Upper lobe of right lung (tissue), 1 donor: ENCODE data around the gene SLC35B2. TPM values are rescaled to one million over a fixed set of nuclear protein-coding genes. Genes with fewer than 3 reads are reported as not detected.

Source experiments
- ATAC-seq: fragments of 200-7000 bp; cut with Tn5 transposase; one replicate; pipeline ENCODE4 v1.9.1; 2020; ENCODE audit warnings: mild to moderate bottlenecking, moderate library complexity
- DNase-seq: peaks from one replicate; pipeline ENCODE4 v3.0.0-alpha.2; 2020
- H3K27ac ChIP-seq: fragments of 200-600 bp; one replicate; pipeline ENCODE4 v1.8.0; 2022
- H3K27me3 ChIP-seq: fragments of 200-600 bp; one replicate; pipeline ENCODE4 v1.8.0; 2022; ENCODE audit warnings: mild to moderate bottlenecking
- H3K36me3 ChIP-seq: fragments of 200-600 bp; one replicate; pipeline ENCODE4 v1.8.0; 2022
- H3K4me1 ChIP-seq: fragments of 200-600 bp; one replicate; pipeline ENCODE4 v1.8.0; 2022
- H3K4me3 ChIP-seq: fragments of 200-600 bp; one replicate; pipeline ENCODE4 v1.8.0; 2022; ENCODE audit warnings: mild to moderate bottlenecking
- H3K9me3 ChIP-seq: fragments of 200-600 bp; one replicate; pipeline ENCODE4 v1.8.0; 2022
- intact Hi-C: fragments of 100-400 bp; cut with DNase I; formaldehyde crosslinking; loops from one replicate; pipeline ENCODE4 v1.11.0; 2022
- total RNA-seq: library from RNA; stranded (reverse); fragmentation: NEBNext Ultra II Directional; extraction: Animal tissue kit (Norgen Biotek cat#: 25700); gene quantifications from one replicate; pipeline ENCODE4 v1.2.1, GENCODE V29; 2021
- TF ChIP-seq, protein P1 (sequence below): fragments of 200-600 bp; IDR thresholded peaks from one replicate; pipeline ENCODE4 v1.8.0; 2022; ENCODE audit warnings: antibody characterized with exemption
- donor health status: DM: no; HTN: yes; CAD: no; lungs with severe emphysema.

SLC35B2 gene
- total RNA-seq, 1 donor from 2014 or later = 32.3 TPM

DNA sequence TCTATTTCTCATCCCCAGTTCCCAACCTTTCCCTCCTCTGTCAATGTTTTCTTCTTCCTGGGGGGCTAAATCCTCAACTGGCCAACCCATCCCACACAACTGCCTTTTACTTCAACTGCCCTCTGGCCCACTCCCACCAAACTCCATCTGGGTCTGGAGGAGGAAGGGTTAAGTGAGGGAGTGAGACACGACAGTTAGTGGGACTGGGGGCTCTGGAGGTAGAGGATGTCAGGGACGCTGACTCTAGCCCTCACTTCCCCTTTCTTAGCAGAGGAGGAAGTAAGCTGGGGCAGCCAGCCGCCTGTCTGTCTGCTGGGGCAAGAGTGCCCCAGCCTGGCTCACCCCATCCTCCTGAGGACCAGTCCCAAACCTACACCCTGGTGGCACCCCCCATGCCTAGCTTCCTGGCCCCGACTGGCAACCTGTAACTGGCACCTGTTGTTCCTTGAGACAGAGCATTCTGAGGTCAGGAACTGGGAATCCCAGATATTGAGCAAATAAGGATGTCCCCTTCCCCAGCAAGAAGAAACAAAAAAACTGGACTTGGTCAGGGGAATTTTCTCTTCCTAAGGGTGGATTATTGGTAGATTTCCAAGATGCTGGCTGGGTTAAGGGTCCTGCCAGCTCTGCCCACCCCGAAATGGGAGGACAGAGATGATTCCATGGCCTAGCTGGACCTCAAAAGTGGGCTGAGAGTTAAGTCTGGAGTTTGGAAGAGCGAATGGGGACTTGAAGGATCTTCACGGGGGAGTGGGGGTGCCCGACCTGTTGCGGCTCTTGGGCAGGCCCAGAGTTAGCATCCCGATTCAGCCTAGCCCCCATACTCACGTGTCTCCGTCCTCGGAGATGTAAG is 7.1 kb upstream of the SLC35B2 start:
- H3K4me1 ChIP-seq = peaks cover 28% of the 10 kb centered on the region
- H3K27ac ChIP-seq = peak overlapping the region; percentile 87
- peak; percentile 79 for DNase-seq
- H3K27me3 ChIP-seq = no peaks in the 10 kb centered on the region
- peaks cover 8% of the 10 kb centered on the region for H3K36me3 ChIP-seq
- peak; percentile 61 for ATAC-seq
- intact Hi-C loops = no loop called here
- H3K4me3 ChIP-seq = peak overlapping the region; percentile 89
- TF ChIP-seq, protein P1, sequence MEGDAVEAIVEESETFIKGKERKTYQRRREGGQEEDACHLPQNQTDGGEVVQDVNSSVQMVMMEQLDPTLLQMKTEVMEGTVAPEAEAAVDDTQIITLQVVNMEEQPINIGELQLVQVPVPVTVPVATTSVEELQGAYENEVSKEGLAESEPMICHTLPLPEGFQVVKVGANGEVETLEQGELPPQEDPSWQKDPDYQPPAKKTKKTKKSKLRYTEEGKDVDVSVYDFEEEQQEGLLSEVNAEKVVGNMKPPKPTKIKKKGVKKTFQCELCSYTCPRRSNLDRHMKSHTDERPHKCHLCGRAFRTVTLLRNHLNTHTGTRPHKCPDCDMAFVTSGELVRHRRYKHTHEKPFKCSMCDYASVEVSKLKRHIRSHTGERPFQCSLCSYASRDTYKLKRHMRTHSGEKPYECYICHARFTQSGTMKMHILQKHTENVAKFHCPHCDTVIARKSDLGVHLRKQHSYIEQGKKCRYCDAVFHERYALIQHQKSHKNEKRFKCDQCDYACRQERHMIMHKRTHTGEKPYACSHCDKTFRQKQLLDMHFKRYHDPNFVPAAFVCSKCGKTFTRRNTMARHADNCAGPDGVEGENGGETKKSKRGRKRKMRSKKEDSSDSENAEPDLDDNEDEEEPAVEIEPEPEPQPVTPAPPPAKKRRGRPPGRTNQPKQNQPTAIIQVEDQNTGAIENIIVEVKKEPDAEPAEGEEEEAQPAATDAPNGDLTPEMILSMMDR = no peak
- H3K9me3 ChIP-seq = no peaks in the 10 kb centered on the region

DNA sequence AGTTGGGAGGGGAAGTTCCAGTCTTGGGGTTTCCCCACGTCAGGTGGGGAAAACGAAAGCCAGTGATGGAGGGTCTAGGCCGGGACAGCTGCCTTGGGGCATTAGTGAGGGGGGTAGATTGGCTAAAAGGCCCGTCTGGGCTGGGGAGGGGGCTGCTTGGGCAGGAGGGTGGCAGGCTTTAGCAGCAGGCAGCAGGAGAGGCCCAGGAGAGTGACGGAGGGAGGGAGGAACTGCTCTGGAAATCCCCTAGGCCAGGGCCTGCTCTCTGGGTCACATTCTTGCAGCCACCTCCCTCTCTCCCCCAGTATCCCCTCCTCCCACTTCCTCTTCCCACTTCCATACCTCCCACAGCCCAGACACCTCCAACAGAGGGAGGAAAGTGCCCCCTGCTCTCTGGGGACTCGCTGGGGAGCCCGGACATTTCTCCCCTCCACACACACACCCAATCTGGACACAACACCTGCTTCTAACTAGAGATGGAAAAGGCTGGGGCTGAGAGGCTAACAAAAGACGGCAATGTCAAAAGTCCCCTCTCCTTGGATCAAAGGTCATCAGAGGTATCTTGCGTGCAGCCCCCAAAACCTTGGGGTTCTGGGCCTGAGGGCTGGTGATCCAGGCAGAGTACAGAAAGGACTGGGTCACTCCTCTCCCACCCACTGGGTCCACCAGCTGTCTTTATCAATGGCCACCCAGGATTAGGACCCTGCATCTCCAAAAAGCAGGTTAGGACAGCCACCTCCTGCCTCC is 6.2 kb upstream of the SLC35B2 start:
- H3K4me3 ChIP-seq = peak overlapping the region; percentile 89
- TF ChIP-seq, protein P1 = no peak
- no peaks in the 10 kb centered on the region for H3K27me3 ChIP-seq
- no peaks in the 10 kb centered on the region for H3K9me3 ChIP-seq
- peak; percentile 32 for ATAC-seq
- intact Hi-C loops = no loop called here
- no peak for DNase-seq
- peaks cover 8% of the 10 kb centered on the region for H3K36me3 ChIP-seq
- peaks cover 28% of the 10 kb centered on the region for H3K4me1 ChIP-seq
- peak overlapping the region; percentile 87 for H3K27ac ChIP-seq

DNA sequence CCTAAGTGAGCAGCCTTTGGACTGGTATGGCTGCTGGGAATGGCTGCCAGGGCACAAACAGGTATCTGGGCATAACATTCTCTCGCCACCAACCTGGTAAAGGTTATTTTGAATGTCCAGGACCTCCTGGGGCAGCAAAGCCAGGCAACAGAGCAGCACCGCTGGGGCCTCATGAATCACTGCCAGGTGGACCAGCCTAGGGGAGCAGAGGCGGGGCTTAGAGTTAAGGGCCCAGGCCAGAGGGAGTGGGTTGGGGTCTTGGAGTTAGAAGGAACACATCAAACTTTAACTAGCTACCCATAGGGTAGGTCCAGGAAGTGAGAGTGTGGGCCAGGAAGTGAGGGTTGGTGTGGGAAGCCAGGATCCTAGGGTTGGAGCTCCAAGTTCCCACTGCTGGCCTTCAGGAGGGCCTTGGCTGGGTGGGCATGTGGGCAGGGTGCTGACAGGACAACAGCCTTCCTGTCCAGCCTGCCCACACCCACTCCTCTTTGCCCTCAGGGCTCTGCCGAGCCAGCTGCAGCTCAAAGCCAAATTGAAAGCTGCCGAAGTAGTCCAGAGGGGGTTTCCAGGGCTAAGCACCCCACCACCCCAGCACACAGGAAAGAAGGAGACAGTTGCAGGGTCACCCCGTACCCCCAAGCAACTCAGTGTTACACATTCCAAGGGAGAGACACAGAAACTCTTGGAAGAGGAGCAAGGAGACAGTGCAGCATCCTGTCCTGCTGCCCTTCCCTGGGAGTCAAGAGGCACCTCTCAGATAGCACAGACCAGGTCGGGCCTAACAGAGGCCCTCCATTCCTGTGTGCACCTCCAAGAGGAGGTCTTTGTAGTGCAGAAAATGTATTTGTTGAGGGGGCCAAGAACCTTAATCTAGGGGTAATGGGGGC is 5.4 kb upstream of the SLC35B2 start:
- DNase-seq = no peak
- intact Hi-C loops = no loop called here
- H3K27ac ChIP-seq = peak overlapping the region; percentile 87
- no peaks in the 10 kb centered on the region for H3K9me3 ChIP-seq
- H3K36me3 ChIP-seq = peaks cover 8% of the 10 kb centered on the region
- no peaks in the 10 kb centered on the region for H3K27me3 ChIP-seq
- no peak for ATAC-seq
- peaks cover 34% of the 10 kb centered on the region for H3K4me1 ChIP-seq
- TF ChIP-seq, protein P1 = no peak
- peak overlapping the region; percentile 89 for H3K4me3 ChIP-seq

DNA sequence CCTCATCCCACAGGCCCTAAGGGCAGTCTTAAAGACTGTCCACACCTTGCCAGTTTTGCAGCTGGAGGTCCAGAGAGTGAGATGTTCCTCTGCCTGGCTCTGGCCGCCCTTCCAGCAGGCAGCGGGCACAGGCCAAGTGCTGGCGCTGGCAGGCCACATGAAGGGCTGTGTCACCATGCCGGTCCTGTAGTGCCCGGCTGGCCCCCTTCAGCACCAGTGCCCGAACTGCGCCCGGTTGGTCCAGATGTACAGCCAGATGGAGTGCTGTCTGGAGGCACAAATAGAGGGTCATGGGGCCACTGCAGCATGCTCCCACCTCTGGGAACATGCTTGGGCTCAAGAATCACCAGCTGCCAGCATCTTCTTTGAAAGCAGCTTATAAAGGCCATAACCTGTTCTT is 4.3 kb upstream of the SLC35B2 start:
- Histone ChIP-seq H3K4me3 (no peak overlapping the region), H3K27me3 (no peaks in the 10 kb centered on the region), H3K9me3 (no peaks in the 10 kb centered on the region), H3K4me1 (peaks cover 37% of the 10 kb centered on the region), H3K36me3 (peaks cover 8% of the 10 kb centered on the region), H3K27ac (no peak overlapping the region)
- TF ChIP-seq, protein P1 = no peak
- ATAC-seq (no peak), DNase-seq (no peak)
- intact Hi-C loops = no loop called here

DNA sequence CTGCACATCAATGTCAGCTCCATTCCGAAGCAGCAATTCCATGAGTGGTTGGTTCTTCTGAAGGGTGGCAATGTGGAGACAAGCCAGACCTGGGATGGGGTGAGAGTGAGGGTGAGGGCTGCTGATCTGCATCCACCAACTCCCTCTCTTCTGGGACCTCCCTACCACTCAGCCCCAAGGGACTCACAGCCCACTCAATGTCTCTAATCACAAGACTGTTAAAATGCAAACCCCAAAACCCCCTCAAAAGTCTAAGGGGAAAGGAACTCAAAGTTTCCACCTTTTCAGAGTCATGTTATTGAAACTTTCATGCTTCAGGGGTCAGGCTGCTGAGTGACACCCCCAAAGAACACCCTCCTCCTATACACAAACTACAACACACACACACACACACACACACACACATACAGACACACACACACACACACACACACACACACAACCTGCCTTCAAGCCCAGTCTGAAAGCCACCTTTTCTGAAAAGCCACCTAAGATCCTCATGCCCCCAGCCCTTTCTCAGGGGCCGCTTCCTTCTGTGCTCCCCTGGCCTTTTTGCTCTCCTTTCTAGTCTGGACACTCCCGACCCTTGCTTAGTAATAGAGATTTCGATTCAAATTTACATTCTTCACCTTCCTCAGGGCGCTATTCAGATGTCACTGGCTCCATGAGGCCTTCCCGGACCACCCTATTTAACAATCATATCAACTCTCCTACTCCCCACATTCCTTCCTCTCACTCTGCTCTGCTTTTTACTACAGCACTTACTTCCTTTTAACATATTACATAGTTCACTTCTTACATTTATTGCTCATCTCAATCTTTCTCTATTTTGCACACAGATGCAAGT is 3.3 kb upstream of the SLC35B2 start:
- Histone ChIP-seq H3K4me1 (peaks cover 43% of the 10 kb centered on the region), H3K27me3 (no peaks in the 10 kb centered on the region), H3K36me3 (peaks cover 8% of the 10 kb centered on the region), H3K27ac (no peak overlapping the region), H3K4me3 (no peak overlapping the region), H3K9me3 (no peaks in the 10 kb centered on the region)
- ATAC-seq (no peak), DNase-seq (no peak)
- TF ChIP-seq, protein P1 = no peak
- intact Hi-C loops = no loop called here
